Measurements from ENCODE around the gene EMC9. TPM values are rescaled to one million over a fixed set of nuclear protein-coding genes. Genes with fewer than 3 reads are reported as not detected.

The EMC9 gene
- total and polyA plus RNA-seq, 9 donors: 5.1 to 30.7 (median 17.3) TPM

GRCh38 chr14:24159777-24160498 lies 18.5 kb upstream of the EMC9 start:
- TF ChIP-seq EP300 (IDR thresholded peaks at IDR 0.05) (no peak), CTCF (IDR thresholded peaks at IDR 0.05) (no peak), POLR2A (IDR thresholded peaks at IDR 0.05) (no peak)
- no peak for DNase-seq
- Histone ChIP-seq H3K27ac (peak overlapping the region in 1 of 2 donors; percentile 84), H3K9me3 (no peaks in the 10 kb centered on the region), H3K4me1 (ENCODE audit: insufficient read depth) (peaks cover 8% of the 10 kb centered on the region), H3K27me3 (no peaks in the 10 kb centered on the region), H3K36me3 (no peaks in the 10 kb centered on the region), H3K4me3 (no peak overlapping the region)
- WGBS, 3 donors: 82 to 86% (median 83%) methylated on average over 11 of the region's 11 CpGs
- intact Hi-C loops (cut with DNase I): loop anchor here in 1 of 4 donors (5.0 kb wide), 1 partner anchor 103 kb away; no protein-coding TSS in a partner anchor

- no peak overlapping the region for H3K27ac ChIP-seq
- no peaks in the 10 kb centered on the region for H3K36me3 ChIP-seq
- DNase-seq: no peak
- H3K27me3 ChIP-seq: no peaks in the 10 kb centered on the region
- H3K9me3 ChIP-seq: no peaks in the 10 kb centered on the region
- no peak overlapping the region for H3K4me3 ChIP-seq
- intact Hi-C loops (cut with DNase I): no loop called here
- TF ChIP-seq EP300 (IDR thresholded peaks at IDR 0.05) (no peak), POLR2A (IDR thresholded peaks at IDR 0.05) (no peak), CTCF (IDR thresholded peaks at IDR 0.05) (no peak)
- H3K4me1 ChIP-seq (ENCODE audit: insufficient read depth): no peaks in the 10 kb centered on the region
- 81 to 86% (median 85%) methylated on average over 11 to 12 of the region's 12 CpGs for WGBS, 3 donors
Observed at GRCh38 chr14:24157331-24157730, 15.9 kb upstream of the EMC9 start.

- H3K27me3 ChIP-seq: no peaks in the 10 kb centered on the region
- intact Hi-C loops (cut with DNase I): no loop called here
- no peak overlapping the region for H3K27ac ChIP-seq
- TF ChIP-seq CTCF (IDR thresholded peaks at IDR 0.05) (no peak), POLR2A (IDR thresholded peaks at IDR 0.05) (no peak), EP300 (IDR thresholded peaks at IDR 0.05) (no peak)
- no peak overlapping the region for H3K4me3 ChIP-seq
- H3K4me1 ChIP-seq (ENCODE audit: insufficient read depth): no peaks in the 10 kb centered on the region
- DNase-seq: no peak
- WGBS, 3 donors: 79 to 98% (median 86%) methylated on average over 1 of the region's 1 CpG
- H3K36me3 ChIP-seq: no peaks in the 10 kb centered on the region
- no peaks in the 10 kb centered on the region for H3K9me3 ChIP-seq
Observed at GRCh38 chr14:24156840-24157239, 15.4 kb upstream of the EMC9 start.

GRCh38 chr14:24155100-24155499 lies 13.7 kb upstream of the EMC9 start:
- no peak for TF ChIP-seq EP300 (IDR thresholded peaks at IDR 0.05)
- no peak for TF ChIP-seq CTCF (IDR thresholded peaks at IDR 0.05)
- TF ChIP-seq POLR2A (IDR thresholded peaks at IDR 0.05): no peak
- Histone ChIP-seq H3K9me3 (no peaks in the 10 kb centered on the region), H3K27ac (no peak overlapping the region), H3K4me3 (no peak overlapping the region), H3K36me3 (no peaks in the 10 kb centered on the region), H3K27me3 (no peaks in the 10 kb centered on the region), H3K4me1 (ENCODE audit: insufficient read depth) (no peaks in the 10 kb centered on the region)
- intact Hi-C loops (cut with DNase I): no loop called here
- 92 to 94% (median 93%) methylated on average over 10 of the region's 10 CpGs for WGBS, 3 donors
- DNase-seq: no peak
